Breast epithelium (tissue), 3 donors: ENCODE data around the gene ANKMY1.

Experiments
- CTCF ChIP-seq, 3 donors: fragments of 450-650 bp; IDR thresholded peaks; one replicate each; pipeline ENCODE4 v1.5.1; 2016 to 2017; ENCODE audit warnings: antibody characterized with exemption in 3 of 3, mild to moderate bottlenecking in 3 of 3, moderate library complexity in 3 of 3
- POLR2A ChIP-seq: fragments of 450-650 bp; IDR thresholded peaks from one replicate; pipeline ENCODE4 v1.6.1; 2016; ENCODE audit warnings: antibody characterized with exemption, mild to moderate bottlenecking, moderate library complexity
- POLR2AphosphoS5 ChIP-seq, 3 donors: sonication (generic); formaldehyde crosslinking; IDR thresholded peaks; one replicate each; pipeline ENCODE4 v1.6.1; 2017; ENCODE audit warnings: antibody characterized with exemption in 3 of 3

DNA sequence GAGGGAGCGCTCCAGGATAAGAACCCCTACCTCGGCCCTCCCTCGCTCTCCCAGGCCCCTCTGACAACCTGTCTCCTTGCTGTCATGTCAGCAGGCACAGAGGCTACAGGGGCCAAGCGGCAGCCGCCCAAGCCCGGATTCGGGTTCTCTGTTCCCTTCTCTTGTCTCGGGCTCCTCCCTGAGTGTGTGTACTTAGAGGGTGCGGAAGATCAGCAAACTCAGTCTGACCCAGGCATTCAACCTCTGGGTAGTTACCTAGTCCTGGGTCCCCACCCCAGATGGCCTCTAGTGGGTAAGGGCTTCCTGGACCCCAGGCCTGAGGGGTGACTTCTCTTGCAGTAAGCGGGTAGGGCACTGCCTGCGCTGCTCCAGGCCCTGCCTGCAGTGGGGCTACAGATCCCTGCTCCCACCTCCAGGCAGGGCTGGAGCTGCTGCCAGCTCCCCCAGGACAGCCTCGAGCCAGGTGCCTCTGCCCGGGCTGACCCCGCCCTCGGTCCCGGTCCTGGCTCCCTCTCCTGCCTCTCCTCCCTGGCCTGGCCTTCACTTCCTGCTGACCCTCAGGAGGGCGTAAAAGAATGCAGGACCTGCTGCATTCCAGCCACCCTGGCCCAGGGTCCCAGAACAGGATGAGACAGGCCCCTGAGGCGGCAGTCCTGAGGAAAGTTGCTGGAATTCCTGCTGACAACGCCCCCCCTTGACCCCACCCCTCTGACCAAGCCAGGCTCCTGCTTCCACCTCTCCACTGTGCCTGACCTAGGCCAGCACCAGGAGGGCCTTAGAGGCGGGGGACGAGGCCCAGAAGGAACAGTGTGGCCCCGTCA, 100.4 kb downstream of the ANKMY1 start:
- TF ChIP-seq CTCF (IDR thresholded peaks at IDR 0.05), result no peak
- TF ChIP-seq POLR2AphosphoS5 (IDR thresholded peaks at IDR 0.05), result no peak
- TF ChIP-seq POLR2A, result no peak
